ENCODE results near the gene BEND5.

DNA sequence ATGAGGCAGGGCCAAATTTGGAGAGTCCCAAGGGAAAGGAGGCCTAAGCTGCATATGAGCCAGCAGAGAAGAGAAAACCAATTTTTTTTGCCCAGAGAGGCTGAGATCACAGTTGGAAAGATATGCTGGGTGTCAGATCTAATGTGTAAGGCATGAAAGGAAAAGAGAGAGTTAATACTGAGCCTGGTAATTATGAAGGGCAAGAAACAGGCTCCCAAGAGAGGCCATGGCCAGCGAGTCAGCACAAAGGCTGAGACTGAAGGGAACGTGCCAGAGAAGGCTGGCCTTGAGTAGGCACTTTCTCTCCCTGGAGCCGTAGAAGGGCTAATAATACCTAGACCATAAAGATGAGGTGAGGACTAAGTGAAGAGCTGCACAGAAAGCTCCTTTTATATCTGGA is 31.8 kb upstream of the BEND5 start:
- no peak for TF ChIP-seq POLR2AphosphoS5 (IDR thresholded peaks at IDR 0.05)
- TF ChIP-seq, protein P1, sequence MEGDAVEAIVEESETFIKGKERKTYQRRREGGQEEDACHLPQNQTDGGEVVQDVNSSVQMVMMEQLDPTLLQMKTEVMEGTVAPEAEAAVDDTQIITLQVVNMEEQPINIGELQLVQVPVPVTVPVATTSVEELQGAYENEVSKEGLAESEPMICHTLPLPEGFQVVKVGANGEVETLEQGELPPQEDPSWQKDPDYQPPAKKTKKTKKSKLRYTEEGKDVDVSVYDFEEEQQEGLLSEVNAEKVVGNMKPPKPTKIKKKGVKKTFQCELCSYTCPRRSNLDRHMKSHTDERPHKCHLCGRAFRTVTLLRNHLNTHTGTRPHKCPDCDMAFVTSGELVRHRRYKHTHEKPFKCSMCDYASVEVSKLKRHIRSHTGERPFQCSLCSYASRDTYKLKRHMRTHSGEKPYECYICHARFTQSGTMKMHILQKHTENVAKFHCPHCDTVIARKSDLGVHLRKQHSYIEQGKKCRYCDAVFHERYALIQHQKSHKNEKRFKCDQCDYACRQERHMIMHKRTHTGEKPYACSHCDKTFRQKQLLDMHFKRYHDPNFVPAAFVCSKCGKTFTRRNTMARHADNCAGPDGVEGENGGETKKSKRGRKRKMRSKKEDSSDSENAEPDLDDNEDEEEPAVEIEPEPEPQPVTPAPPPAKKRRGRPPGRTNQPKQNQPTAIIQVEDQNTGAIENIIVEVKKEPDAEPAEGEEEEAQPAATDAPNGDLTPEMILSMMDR (IDR thresholded peaks at IDR 0.05) = no peak

Measured in esophagus muscularis mucosa (tissue), 3 donors.